IMR-90 (cell line): Measurements from ENCODE around the gene MAML3. TPM values are rescaled to one million over a fixed set of nuclear protein-coding genes. Genes with fewer than 3 reads are reported as not detected.

Experiments
- ATAC-seq: fragments of 200-7000 bp; cut with Tn5 transposase; 2 replicates; pipeline ENCODE4 v1.9.1; 2020; ENCODE audit warnings: low read depth, mild to moderate bottlenecking, moderate library complexity
- BruUV-seq: library from RNA; stranded (reverse); fragments of 400-500 nt; replicated peaks from 2 replicates; lab custom pipeline; 2021; lab: Mats Ljungman, UMichigan
- CTCF ChIA-PET: fragments of 300-600 bp; formaldehyde crosslinking; extraction: SDS; loops from one replicate; lab custom pipeline; 2021; ENCODE audit warnings: antibody characterized with exemption; lab: Yijun Ruan, JAX
- POLR2A ChIA-PET: fragments of 300-600 bp; sonication (Branson Sonifier 250); formaldehyde crosslinking; loops from one replicate; lab custom pipeline; 2022; ENCODE audit warnings: antibody characterized with exemption; ENCODE audit not compliant: unreplicated experiment; lab: Charles Lee
- DNase-seq: peaks from one replicate; pipeline ENCODE4 v3.0.0; 2013
- H2AFZ ChIP-seq: replicated peaks from 2 replicates; pipeline ENCODE3; 2013; ENCODE audit warnings: low read length, mild to moderate bottlenecking; ENCODE audit not compliant: poor library complexity
- H2AK5ac ChIP-seq: 2 replicates; pipeline ENCODE4 v1.6.1; 2013; ENCODE audit warnings: low read depth, low read length, inconsistent platforms
- H2AK9ac ChIP-seq: replicated peaks from 2 replicates; pipeline ENCODE3; 2013; ENCODE audit warnings: mild to moderate bottlenecking, low read depth, low read length, moderate library complexity; ENCODE audit not compliant: poor library complexity
- H2BK120ac ChIP-seq: 2 replicates; pipeline ENCODE4 v1.6.1; 2013; ENCODE audit warnings: low read depth, low read length, inconsistent platforms
- H2BK15ac ChIP-seq: 3 replicates; pipeline ENCODE4 v1.6.1; 2013; ENCODE audit warnings: low read depth, low read length, inconsistent platforms
- H2BK20ac ChIP-seq: 2 replicates; pipeline ENCODE4 v1.6.1; 2013; ENCODE audit warnings: low read depth, mild to moderate bottlenecking, inconsistent platforms, low read length, moderate library complexity
- H2BK5ac ChIP-seq: 2 replicates; pipeline ENCODE4 v1.6.1; 2013; ENCODE audit warnings: mild to moderate bottlenecking, low read depth, low read length, inconsistent platforms; ENCODE audit not compliant: poor library complexity, severe bottlenecking
- H3K14ac ChIP-seq: replicated peaks from 2 replicates; pipeline ENCODE4 v1.6.1; 2013; ENCODE audit warnings: low read depth, low read length, inconsistent platforms
- H3K18ac ChIP-seq: 2 replicates; pipeline ENCODE4 v1.6.1; 2013; ENCODE audit warnings: low read depth, low read length, control low read depth
- H3K23ac ChIP-seq: 2 replicates; pipeline ENCODE4 v1.6.1; 2013; ENCODE audit warnings: low read depth, low read length, inconsistent platforms
- H3K27ac ChIP-seq: 2 replicates; pipeline ENCODE4 v1.5.1; 2013; ENCODE audit warnings: mild to moderate bottlenecking, control low read depth, low read length; ENCODE audit not compliant: insufficient read depth
- H3K27me3 ChIP-seq: 2 replicates; pipeline ENCODE4 v1.6.1; 2013; ENCODE audit warnings: low read length; ENCODE audit not compliant: control insufficient read depth, insufficient read depth
- H3K36me3 ChIP-seq: 2 replicates; pipeline ENCODE4 v1.6.1; 2013; ENCODE audit warnings: low read length, mixed read lengths; ENCODE audit not compliant: control insufficient read depth, insufficient read depth
- H3K4ac ChIP-seq: 2 replicates; pipeline ENCODE4 v1.6.1; 2013; ENCODE audit warnings: low read depth, low read length, inconsistent platforms
- H3K4me1 ChIP-seq: 2 replicates; pipeline ENCODE4 v1.6.1; 2013; ENCODE audit warnings: low read length, mixed read lengths; ENCODE audit not compliant: control insufficient read depth, insufficient read depth
- H3K4me2 ChIP-seq: 2 replicates; pipeline ENCODE4 v1.6.1; 2013; ENCODE audit warnings: low read depth, mild to moderate bottlenecking, control low read depth, low read length, moderate library complexity
- H3K4me3 ChIP-seq: 2 replicates; pipeline ENCODE4 v1.5.1; 2013; ENCODE audit warnings: low read depth, mild to moderate bottlenecking, control low read depth, low read length, moderate library complexity; ENCODE audit not compliant: insufficient read depth
- H3K56ac ChIP-seq: 2 replicates; pipeline ENCODE4 v1.6.1; 2013; ENCODE audit warnings: low read length, inconsistent platforms; ENCODE audit not compliant: insufficient read depth; ENCODE audit errors: extremely low read depth
- H3K79me1 ChIP-seq, 2 experiments: 2 replicates each; pipeline ENCODE4 v1.6.1; 2013; ENCODE audit warnings: low read length in 2 of 2, inconsistent platforms in 1 of 2, low read depth in 1 of 2
- H3K9ac ChIP-seq: 2 replicates; pipeline ENCODE4 v1.6.1; 2013; ENCODE audit warnings: low read depth, low read length, control low read depth
- H3K9me1 ChIP-seq: 2 replicates; pipeline ENCODE4 v1.6.1; 2013; ENCODE audit warnings: low read length, inconsistent platforms; ENCODE audit not compliant: insufficient read depth
- H3K9me3 ChIP-seq: 2 replicates; pipeline ENCODE4 v1.6.1; 2013; ENCODE audit warnings: low read length; ENCODE audit not compliant: control insufficient read depth, insufficient read depth
- H4K20me1 ChIP-seq: 2 replicates; pipeline ENCODE4 v1.6.1; 2013; ENCODE audit warnings: low read length, inconsistent platforms; ENCODE audit not compliant: insufficient read depth
- H4K5ac ChIP-seq: 2 replicates; pipeline ENCODE4 v1.6.1; 2013; ENCODE audit warnings: mild to moderate bottlenecking, low read depth, low read length, control low read depth
- H4K8ac ChIP-seq, 2 experiments: 2 replicates each; pipeline ENCODE4 v1.6.1; 2013; ENCODE audit warnings: low read depth in 2 of 2, low read length in 2 of 2, control low read depth in 1 of 2, inconsistent platforms in 1 of 2
- H4K91ac ChIP-seq: 2 replicates; pipeline ENCODE4 v1.6.1; 2013; ENCODE audit warnings: low read depth, low read length, inconsistent platforms; ENCODE audit not compliant: insufficient read depth
- BHLHE40 ChIP-seq: fragments of 150-350 bp; IDR thresholded peaks from 2 replicates; pipeline ENCODE4 v1.6.1; 2016; ENCODE audit warnings: mild to moderate bottlenecking, low read depth, low read length
- CEBPB ChIP-seq: IDR thresholded peaks from 2 replicates; pipeline ENCODE4 v1.6.1; 2012; ENCODE audit warnings: low read depth, low read length, improper control_type of control experiment
- CHD1 ChIP-seq: IDR thresholded peaks from 2 replicates; pipeline ENCODE4 v1.6.1; 2012; ENCODE audit warnings: low read depth, low read length, improper control_type of control experiment
- FOS ChIP-seq: fragments of 150-350 bp; IDR thresholded peaks from 2 replicates; pipeline ENCODE4 v1.6.1; 2016; ENCODE audit warnings: low read depth, low read length
- MAZ ChIP-seq: IDR thresholded peaks from 2 replicates; pipeline ENCODE4 v1.6.1; 2012; ENCODE audit warnings: low read depth, mild to moderate bottlenecking, low read length, improper control_type of control experiment, moderate library complexity, borderline replicate concordance
- POLR2A ChIP-seq: IDR thresholded peaks from 2 replicates; pipeline ENCODE4 v1.6.1; 2012; ENCODE audit warnings: mild to moderate bottlenecking, low read depth, low read length
- RCOR1 ChIP-seq: IDR thresholded peaks from 2 replicates; pipeline ENCODE4 v1.6.1; 2012; ENCODE audit warnings: mild to moderate bottlenecking, low read length, improper control_type of control experiment; ENCODE audit not compliant: insufficient replicate concordance
- WGBS, 2 experiments: methylation state at CpG; one replicate each; pipeline versions ENCODE4 v1.1.5 to v1.1.7; 2013; ENCODE audit warnings: missing lambda C conversion rate in 2 of 2; ENCODE audit not compliant: insufficient read length in 1 of 2; ENCODE audit errors: extremely low coverage in 2 of 2; 5-methylcytosine and 5-hydroxymethylcytosine counted together
- dilution Hi-C: fragments of 300-500 bp; cut with HindIII; formaldehyde crosslinking; loops from one replicate; pipeline ENCODE4 v1.14.3; 2018; ENCODE audit warnings: low sequenced_read_pairs; ENCODE audit not compliant: unreplicated experiment
- in situ Hi-C: fragments of 300-500 bp; cut with MboI; formaldehyde crosslinking; loops from 3 replicates; pipeline ENCODE4 v1.14.3; 2019; ENCODE audit warnings: low sequenced_read_pairs, inconsistent platforms, mixed read lengths
- intact Hi-C: fragments of 100-400 bp; cut with micrococcal nuclease; formaldehyde crosslinking; loops from 2 replicates; pipeline ENCODE4 v1.10.0; 2022
- polyA plus RNA-seq, 3 experiments: library from polyadenylated mRNA; depleted of rRNA; stranded (reverse); fragments of >200 nt; gene quantifications; 2 replicates each; pipeline ENCODE4 v1.2.3, GENCODE V29; 2012; ENCODE audit warnings: low replicate concordance in 1 of 3
- total RNA-seq: library from RNA; depleted of rRNA; stranded (reverse); fragments of >200 nt; gene quantifications from 2 replicates; pipeline ENCODE4 v1.2.3, GENCODE V29; 2012
- TF ChIP-seq, protein P1 (sequence below): conservative IDR thresholded peaks from 2 replicates; pipeline ENCODE4 v1.5.1; 2012; ENCODE audit warnings: mild to moderate bottlenecking, low read depth, low read length, improper control_type of control experiment
- TF ChIP-seq, protein P2 (sequence below): fragments of 150-350 bp; IDR thresholded peaks from 2 replicates; pipeline ENCODE4 v1.6.1; 2017; ENCODE audit warnings: mild to moderate bottlenecking, antibody characterized with exemption, low read length, low read depth
- TF ChIP-seq, protein P3 (sequence below): fragments of 150-350 bp; IDR thresholded peaks from 2 replicates; pipeline ENCODE4 v1.6.1; 2016; ENCODE audit warnings: low read depth, mild to moderate bottlenecking, low read length, moderate library complexity, borderline replicate concordance

Gene MAML3
- total and polyA plus RNA-seq, 2 of the 4 experiments (the other 2 are of a cell fraction) = 0.90 to 1.7 TPM

DNA sequence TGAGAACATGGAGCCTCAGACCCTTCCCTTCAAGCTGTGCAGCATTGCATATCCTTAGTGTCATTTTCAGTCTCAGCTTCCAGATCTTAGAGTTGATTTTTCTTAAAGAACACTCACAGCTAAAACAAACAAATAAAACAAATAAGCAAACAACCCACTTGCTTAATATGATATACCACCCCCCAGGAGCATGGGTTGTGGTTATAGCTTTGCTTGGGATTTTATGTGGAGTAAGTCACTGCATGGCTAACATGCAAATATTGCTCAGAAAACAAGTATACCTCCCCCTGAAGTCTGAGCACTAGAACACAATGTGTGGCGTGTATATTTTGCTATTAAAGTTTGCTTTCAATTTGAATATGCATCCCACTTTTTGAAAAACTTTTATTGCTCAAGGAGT lies 409.8 kb downstream of the MAML3 start:
- POLR2A ChIA-PET = no interaction called here
- Histone ChIP-seq H3K4me3 (no peak overlapping the region), H3K9ac (no peak overlapping the region), H3K4ac (no peak overlapping the region), H3K9me1 (no peaks in the 10 kb centered on the region; the same call in 1 of the 2 replicates), H4K20me1 (no peaks in the 10 kb centered on the region), H2BK15ac (no peak overlapping the region), H3K23ac (no peak overlapping the region), H2AK5ac (no peak overlapping the region), H3K9me3 (no peaks in the 10 kb centered on the region), H2BK20ac (no peak overlapping the region), H4K5ac (no peak overlapping the region), H3K27me3 (no peaks in the 10 kb centered on the region), H2AK9ac (no peak overlapping the region), H3K4me1 (peaks cover 8% of the 10 kb centered on the region), H3K27ac (no peak overlapping the region), H2AFZ (no peak overlapping the region), H3K18ac (no peak overlapping the region), H4K8ac (no peak overlapping the region), H4K91ac (no peak overlapping the region), H3K14ac (no peak overlapping the region), H2BK5ac (no peak overlapping the region), H3K4me2 (no peak overlapping the region), H2BK120ac (no peak overlapping the region), H3K56ac (no peak overlapping the region), H3K36me3 (no peaks in the 10 kb centered on the region), H3K79me1 (no peaks in the 10 kb centered on the region; a peak in 1 of 4 replicates)
- no peak for TF ChIP-seq BHLHE40
- TF ChIP-seq, protein P1, sequence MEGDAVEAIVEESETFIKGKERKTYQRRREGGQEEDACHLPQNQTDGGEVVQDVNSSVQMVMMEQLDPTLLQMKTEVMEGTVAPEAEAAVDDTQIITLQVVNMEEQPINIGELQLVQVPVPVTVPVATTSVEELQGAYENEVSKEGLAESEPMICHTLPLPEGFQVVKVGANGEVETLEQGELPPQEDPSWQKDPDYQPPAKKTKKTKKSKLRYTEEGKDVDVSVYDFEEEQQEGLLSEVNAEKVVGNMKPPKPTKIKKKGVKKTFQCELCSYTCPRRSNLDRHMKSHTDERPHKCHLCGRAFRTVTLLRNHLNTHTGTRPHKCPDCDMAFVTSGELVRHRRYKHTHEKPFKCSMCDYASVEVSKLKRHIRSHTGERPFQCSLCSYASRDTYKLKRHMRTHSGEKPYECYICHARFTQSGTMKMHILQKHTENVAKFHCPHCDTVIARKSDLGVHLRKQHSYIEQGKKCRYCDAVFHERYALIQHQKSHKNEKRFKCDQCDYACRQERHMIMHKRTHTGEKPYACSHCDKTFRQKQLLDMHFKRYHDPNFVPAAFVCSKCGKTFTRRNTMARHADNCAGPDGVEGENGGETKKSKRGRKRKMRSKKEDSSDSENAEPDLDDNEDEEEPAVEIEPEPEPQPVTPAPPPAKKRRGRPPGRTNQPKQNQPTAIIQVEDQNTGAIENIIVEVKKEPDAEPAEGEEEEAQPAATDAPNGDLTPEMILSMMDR = no peak
- no peak for TF ChIP-seq POLR2A
- no peak for TF ChIP-seq FOS
- TF ChIP-seq, protein P2, sequence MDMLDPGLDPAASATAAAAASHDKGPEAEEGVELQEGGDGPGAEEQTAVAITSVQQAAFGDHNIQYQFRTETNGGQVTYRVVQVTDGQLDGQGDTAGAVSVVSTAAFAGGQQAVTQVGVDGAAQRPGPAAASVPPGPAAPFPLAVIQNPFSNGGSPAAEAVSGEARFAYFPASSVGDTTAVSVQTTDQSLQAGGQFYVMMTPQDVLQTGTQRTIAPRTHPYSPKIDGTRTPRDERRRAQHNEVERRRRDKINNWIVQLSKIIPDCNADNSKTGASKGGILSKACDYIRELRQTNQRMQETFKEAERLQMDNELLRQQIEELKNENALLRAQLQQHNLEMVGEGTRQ = no peak
- TF ChIP-seq CEBPB = no peak
- no peak for TF ChIP-seq MAZ
- no peak for TF ChIP-seq RCOR1
- no peak for TF ChIP-seq CHD1
- TF ChIP-seq, protein P3, sequence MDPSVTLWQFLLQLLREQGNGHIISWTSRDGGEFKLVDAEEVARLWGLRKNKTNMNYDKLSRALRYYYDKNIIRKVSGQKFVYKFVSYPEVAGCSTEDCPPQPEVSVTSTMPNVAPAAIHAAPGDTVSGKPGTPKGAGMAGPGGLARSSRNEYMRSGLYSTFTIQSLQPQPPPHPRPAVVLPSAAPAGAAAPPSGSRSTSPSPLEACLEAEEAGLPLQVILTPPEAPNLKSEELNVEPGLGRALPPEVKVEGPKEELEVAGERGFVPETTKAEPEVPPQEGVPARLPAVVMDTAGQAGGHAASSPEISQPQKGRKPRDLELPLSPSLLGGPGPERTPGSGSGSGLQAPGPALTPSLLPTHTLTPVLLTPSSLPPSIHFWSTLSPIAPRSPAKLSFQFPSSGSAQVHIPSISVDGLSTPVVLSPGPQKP = no peak
- CTCF ChIA-PET = no interaction called here
- DNase-seq = no peak
- in situ Hi-C loops (loop anchor here (5.0 kb wide), 1 partner anchor 263 kb away; no protein-coding TSS in a partner anchor), dilution Hi-C loops (no loop called here), intact Hi-C loops (no loop called here)
- no CpG with 5 or more reads among the region's 1 CpG for WGBS, 2 experiments
- no TSS peak for BruUV-seq
- no peak for ATAC-seq
